Adrenal gland (tissue), 5 donors: Measurements from ENCODE around the gene EID3.
"Not testable (repeated sequence)": the region's sequence is repeated elsewhere in the genome, so short reads cannot be mapped to it uniquely, and the experiment has no call there.

Source experiments
- POLR2A ChIP-seq, 2 donors: fragments of 450-650 bp; IDR thresholded peaks; one replicate each; pipeline ENCODE4 v1.6.1; 2017; ENCODE audit warnings: antibody characterized with exemption in 2 of 2, mild to moderate bottlenecking in 2 of 2, moderate library complexity in 1 of 2
- TF ChIP-seq, protein P1 (sequence below), 6 experiments: fragments of 450-650 bp in 4 of 6; fragments of 200-600 bp in 2 of 6; sonication (generic) in 1 of 6; IDR thresholded peaks; 1 replicate in 5 of 6; 2 replicates in 1 of 6; pipeline versions ENCODE4 v1.5.1 to v1.8.0; 2016 to 2021; ENCODE audit warnings: antibody characterized with exemption in 6 of 6, mild to moderate bottlenecking in 2 of 6, moderate library complexity in 1 of 6
- donor health status: DM: no; HTN: no; CAD: no.

GRCh38 chr12:104322533-104322932, 19.0 kb downstream of the EID3 start:
- TF ChIP-seq, protein P1, sequence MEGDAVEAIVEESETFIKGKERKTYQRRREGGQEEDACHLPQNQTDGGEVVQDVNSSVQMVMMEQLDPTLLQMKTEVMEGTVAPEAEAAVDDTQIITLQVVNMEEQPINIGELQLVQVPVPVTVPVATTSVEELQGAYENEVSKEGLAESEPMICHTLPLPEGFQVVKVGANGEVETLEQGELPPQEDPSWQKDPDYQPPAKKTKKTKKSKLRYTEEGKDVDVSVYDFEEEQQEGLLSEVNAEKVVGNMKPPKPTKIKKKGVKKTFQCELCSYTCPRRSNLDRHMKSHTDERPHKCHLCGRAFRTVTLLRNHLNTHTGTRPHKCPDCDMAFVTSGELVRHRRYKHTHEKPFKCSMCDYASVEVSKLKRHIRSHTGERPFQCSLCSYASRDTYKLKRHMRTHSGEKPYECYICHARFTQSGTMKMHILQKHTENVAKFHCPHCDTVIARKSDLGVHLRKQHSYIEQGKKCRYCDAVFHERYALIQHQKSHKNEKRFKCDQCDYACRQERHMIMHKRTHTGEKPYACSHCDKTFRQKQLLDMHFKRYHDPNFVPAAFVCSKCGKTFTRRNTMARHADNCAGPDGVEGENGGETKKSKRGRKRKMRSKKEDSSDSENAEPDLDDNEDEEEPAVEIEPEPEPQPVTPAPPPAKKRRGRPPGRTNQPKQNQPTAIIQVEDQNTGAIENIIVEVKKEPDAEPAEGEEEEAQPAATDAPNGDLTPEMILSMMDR (IDR thresholded peaks at IDR 0.05), result not testable (repeated sequence)
- TF ChIP-seq POLR2A (IDR thresholded peaks at IDR 0.05), result not testable (repeated sequence)
